HG02759 (cell line): ENCODE results near the gene APRT.
"Not testable (repeated sequence)": the region's sequence is repeated elsewhere in the genome, so short reads cannot be mapped to it uniquely, and the experiment has no call there.

ENCODE experiments used
- ATAC-seq: cut with Tn5 transposase; IDR thresholded peaks from one replicate; pipeline ENCODE4 v1.9.1; 2021; ENCODE audit warnings: mild to moderate bottlenecking, moderate library complexity; ENCODE audit not compliant: unreplicated experiment

The APRT gene

GRCh38 chr16:88775825-88776224 is 35.9 kb downstream of the APRT start:
- ATAC-seq = no peak

GRCh38 chr16:88774544-88775393 is 37.0 kb downstream of the APRT start:
- ATAC-seq = no peak

- ATAC-seq = no peak
Observed at GRCh38 chr16:88773812-88774291, 37.9 kb downstream of the APRT start.

- ATAC-seq = no peak
Observed at GRCh38 chr16:88772871-88773811, 38.6 kb downstream of the APRT start.

- ATAC-seq = not testable (repeated sequence)
Observed at GRCh38 chr16:88771781-88772180, 39.9 kb downstream of the APRT start.

- ATAC-seq = no peak
Observed at GRCh38 chr16:88771294-88771772, 40.4 kb downstream of the APRT start.

- ATAC-seq = peak; percentile 49
Observed at GRCh38 chr16:88770461-88771293, 41.1 kb downstream of the APRT start.

GRCh38 chr16:88769617-88770460 is 41.9 kb downstream of the APRT start:
- ATAC-seq = no peak

GRCh38 chr16:88768071-88768783 is 43.5 kb downstream of the APRT start:
- ATAC-seq = no peak

GRCh38 chr16:88767546-88768070 is 44.1 kb downstream of the APRT start:
- ATAC-seq = no peak

GRCh38 chr16:88766975-88767374 is 44.8 kb downstream of the APRT start:
- ATAC-seq = no peak

GRCh38 chr16:88764913-88765349 is 46.8 kb downstream of the APRT start:
- ATAC-seq = no peak

- no peak for ATAC-seq
Observed at GRCh38 chr16:88764080-88764479, 47.6 kb downstream of the APRT start.

GRCh38 chr16:88763502-88764053 is 48.1 kb downstream of the APRT start:
- ATAC-seq = no peak

- ATAC-seq = no peak
Observed at GRCh38 chr16:88762941-88763340, 48.8 kb downstream of the APRT start.

- no peak for ATAC-seq
Observed at GRCh38 chr16:88762258-88762870, 49.4 kb downstream of the APRT start.

- no peak for ATAC-seq
Observed at GRCh38 chr16:88761830-88762229, 49.9 kb downstream of the APRT start.

GRCh38 chr16:88761143-88761534 is 50.6 kb downstream of the APRT start:
- no peak for ATAC-seq
